ENCODE measurements around the gene ILDR1.

GRCh38 chr3:121943431-121943830 is 78.6 kb downstream of the ILDR1 start:
- TF ChIP-seq CTCF (IDR thresholded peaks at IDR 0.05; ENCODE audit: low read depth, low read length, poor library complexity, severe bottlenecking) (no peak), EZH2phosphoT487 (IDR thresholded peaks at IDR 0.05; ENCODE audit: borderline replicate concordance, low read length) (no peak)

All from DOHH2 (cell line).